DMS53 treated with DMSO at 0.1 percent for 48 hours (cell line): Measurements from ENCODE around the gene FIG4.
"Not testable (repeated sequence)": the region's sequence is repeated elsewhere in the genome, so short reads cannot be mapped to it uniquely, and the experiment has no call there.

Source experiments
- DNase-seq: peaks from one replicate; lab custom pipeline; 2025; ENCODE audit not compliant: unreplicated experiment; lab: John Stamatoyannopoulos, UW

The FIG4 gene

GRCh38 chr6:109794201-109794923 is 103.3 kb downstream of the FIG4 start:
- DNase-seq = no peak

- DNase-seq = no peak
Measured at GRCh38 chr6:109795994-109796555, 105.0 kb downstream of the FIG4 start.

DNA sequence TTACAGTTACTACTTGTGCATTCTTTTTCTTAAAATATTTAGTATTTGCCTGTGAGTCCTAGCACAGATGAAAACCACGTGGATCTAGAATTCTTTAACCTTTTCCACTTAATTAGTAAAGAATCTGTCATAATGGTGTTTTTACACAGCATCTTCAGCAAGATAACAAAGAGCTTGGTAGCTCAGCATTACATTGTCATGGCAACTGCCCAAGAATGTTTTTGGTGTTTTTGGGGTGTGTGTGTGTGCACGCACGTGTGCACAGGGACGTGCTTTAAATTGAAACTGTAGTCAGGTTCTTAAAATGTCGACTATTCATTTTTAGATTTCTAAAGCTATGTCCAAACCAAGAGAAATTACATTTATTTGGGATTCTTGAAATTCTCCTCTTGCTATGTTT is 108.0 kb downstream of the FIG4 start:
- no peak for DNase-seq

GRCh38 chr6:109799664-109800063 is 108.6 kb downstream of the FIG4 start:
- no peak for DNase-seq

DNA sequence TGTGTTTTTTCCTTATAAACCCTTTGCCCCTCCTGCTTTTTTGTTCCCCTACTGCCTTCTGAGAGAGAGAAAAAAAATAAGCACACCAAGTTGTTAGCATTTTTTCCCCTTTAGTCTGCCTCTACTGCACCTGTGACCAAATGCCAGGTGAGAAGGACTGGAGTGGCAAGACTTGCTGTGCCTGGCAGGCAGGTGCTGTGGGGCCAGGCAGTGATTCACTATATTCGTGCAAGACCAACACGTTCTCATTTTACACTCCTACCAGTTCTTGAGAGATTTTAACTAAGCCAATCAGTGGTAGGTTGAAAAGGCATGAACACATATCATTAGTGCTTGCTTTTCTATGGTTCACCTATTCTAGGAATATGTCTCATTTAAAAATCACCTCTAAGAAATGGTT is 109.7 kb downstream of the FIG4 start:
- DNase-seq = peak; percentile 43

- no peak for DNase-seq
Measured at GRCh38 chr6:109801794-109802193, 110.7 kb downstream of the FIG4 start.

DNA sequence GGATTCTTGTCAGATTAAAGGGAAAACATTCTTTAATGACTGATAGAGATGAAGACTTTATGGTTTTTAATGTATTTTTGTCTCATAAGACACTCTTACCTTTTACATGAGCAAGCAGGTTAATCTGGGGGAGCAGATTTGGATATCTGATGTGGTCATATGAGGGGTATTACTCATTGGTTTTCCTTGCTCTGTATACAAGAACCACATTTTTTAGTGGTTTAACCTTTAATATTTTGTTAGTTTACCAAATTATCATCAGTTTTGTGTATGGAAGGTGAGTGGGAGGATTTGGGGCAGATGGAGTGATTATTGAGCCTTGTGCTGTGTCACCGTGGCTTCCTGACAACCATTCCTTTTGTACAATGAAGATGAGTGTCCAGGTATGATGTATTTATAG is 112.9 kb downstream of the FIG4 start:
- no peak for DNase-seq

DNA sequence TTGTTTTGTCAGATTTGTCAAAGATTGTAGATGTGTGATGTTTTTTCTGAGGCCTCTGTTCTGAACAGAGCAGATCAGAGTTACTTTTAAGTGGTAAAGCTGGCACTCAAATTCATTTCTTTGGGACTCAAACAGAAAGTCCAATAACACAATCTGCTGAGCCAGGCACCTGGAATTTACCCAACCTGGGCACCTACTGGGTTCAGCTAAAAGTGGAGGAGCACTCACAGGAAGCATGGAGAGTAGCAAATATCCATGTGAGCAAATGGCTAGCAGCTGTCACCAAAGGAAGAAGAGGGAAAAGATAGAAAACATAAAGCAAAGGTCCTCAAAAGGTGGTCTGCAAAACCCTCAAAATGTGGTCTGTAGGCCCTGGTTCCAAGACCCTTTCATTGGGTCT is 116.8 kb downstream of the FIG4 start:
- no peak for DNase-seq

DNA sequence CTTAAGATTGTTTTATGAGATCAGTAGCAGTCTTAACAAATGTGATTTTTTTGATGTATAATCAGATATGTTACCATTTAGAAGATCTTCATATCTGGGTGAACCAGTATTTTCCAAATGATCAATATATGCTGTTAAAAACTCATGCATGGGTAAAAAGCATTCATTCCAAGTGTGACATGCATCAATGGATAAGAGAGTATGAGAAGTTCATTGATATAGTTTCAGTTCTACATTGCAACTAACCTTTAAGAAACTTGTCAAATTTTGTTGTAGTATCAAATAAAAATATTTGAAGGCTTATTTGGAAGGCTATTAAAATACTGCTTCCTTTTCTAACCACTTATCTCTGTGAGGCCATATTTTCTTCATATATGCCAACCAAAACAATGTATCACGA is 117.7 kb downstream of the FIG4 start:
- no peak for DNase-seq

DNA sequence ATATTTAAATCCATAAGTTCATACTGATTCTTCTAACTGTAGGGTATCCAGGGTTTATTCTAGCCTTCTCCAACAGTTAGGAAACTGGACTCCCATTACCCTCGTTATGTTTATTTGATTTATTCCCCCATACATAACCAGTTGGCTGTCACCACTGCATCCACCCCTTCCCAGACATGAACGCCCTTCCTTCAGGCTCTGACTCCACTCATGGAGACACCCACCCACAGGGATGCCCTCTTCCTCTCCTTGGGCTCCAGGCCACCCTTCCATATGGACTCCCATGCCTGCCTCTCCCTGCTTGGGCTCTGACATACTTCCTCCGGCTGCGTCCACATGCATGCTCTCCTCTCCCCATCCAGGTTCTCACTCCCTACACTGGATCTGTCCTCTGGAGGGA is 124.0 kb downstream of the FIG4 start:
- DNase-seq = no peak

DNA sequence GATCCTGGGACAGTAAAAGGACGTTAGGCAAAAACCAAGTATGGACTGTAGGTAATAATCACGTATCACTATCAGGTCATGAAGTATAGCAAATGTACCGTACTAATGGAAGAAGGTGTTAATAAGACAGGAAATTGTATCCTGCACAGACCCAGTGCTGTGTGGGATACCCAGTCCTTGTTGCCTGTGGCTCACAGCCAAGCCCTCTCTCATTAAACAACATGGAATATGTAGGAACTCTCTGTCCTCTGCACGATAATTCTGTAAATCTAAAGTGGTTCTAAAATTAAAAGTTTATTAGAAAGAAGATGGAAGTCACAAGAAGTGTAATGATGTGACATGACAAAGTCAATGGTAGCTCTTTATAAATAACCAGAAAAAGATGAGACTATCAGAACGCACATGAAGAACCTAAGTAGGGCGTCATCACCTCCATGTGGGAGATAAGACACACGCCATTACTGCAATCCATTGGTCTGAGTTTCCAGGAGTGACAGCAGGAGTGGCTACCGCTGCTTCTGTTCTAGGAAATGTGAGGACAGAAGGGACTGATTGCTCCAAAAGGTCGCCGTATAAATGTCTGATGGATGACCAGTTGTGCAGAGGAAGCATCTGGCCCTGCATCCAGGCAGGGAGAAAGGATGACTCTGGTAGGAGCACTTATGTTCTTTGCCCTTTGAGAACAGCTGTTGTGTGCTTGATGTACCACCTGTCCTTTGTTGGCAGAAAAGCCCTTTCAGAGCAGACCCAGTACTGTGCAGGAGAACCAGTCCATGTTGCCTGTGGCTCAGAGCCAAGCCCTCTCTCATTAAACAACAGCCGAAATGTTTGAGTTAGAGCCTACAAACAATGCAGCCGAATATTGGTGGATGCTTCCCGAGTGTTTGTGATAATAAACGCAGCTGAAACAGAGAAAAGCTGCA is 125.6 kb downstream of the FIG4 start:
- peak; percentile 88 for DNase-seq

DNA sequence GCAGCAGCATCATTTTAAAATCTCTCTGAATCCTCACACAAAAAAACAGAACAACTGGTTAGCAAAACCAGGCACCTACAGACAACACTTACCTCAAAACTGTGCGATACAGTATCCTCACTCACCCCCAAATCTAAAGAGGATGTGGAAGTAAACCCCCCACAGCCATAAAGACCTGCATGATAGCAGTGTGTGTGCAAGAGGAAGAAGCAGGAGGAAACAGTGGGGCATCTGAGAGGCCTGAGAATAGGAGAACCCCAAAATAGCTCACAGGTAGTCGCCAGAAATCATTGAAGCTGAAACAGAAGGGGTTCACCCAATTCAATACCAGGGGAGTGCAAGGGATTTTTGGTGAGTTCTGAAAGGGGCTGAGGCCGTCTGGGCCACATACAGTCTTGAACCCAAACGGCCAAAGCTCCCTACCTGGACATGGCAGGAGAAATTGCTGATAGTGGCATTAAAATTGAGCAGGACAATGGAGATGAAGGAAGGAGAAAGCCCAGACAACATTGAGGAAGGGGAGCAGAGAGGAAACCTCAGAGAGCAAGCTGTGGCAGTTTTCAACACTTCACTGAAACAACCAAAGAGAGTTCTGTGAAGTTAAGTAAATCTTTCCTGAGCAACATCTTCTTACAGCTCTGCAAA is 129.7 kb downstream of the FIG4 start:
- DNase-seq = no peak

GRCh38 chr6:109821428-109821827 is 130.3 kb downstream of the FIG4 start:
- DNase-seq = no peak

DNA sequence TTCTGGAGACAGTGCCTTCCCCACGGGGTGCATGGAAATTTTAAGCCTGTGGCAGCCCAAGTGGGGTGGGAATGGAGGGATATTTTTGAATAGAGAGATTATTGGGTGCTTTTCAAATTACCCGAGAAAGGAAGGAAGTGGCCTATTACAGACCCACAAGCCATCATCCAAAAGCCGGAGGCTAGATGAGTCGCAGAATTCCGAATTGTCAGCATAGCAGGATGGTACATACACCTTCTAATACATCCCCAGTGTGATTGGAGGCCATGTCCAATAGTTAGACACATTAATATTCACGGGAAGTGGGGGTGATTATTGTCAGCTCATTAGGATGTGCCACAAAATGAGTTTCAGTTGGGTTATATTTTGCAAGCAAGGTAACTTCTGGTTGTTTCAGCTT is 133.0 kb downstream of the FIG4 start:
- DNase-seq = no peak

DNA sequence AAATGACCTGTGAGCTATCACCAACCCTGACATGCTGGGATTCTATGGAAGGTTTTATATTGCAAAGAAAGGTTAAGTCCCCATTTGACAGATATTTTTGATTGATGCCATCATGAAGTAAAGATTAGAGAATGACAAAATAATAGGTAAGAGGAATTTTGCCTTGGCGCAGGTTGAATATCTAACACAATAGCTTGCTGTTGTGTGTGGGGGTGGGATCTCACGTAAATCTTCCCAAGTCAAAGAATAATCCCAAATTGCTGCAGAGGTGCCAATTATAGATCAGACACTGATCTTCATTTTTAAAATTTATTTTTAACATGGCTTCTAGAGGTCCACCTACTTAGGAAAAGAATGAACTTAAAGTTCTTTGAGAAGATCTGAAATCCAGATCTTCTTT is 135.5 kb downstream of the FIG4 start:
- DNase-seq = no peak

- not testable (repeated sequence) for DNase-seq
Measured at GRCh38 chr6:109831352-109831751, 140.3 kb downstream of the FIG4 start.

DNA sequence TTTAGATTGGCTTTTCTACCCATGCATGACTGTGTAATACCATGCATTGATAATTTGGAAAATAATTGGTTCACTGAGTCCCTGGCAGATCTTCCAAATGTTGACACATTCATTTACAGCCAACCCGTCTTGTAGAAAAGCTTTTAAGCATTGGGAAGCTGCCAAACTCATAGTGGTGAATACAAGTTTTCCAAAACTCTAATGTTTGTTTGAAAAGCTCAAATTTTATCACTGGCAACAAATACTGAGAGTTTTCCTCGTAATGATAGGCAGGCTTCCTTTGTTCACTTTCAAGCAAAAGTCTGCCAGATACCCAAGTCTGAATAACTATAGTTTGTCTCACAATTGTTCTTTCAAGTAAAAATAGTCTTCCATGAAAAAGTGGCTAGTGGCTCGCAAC is 143.0 kb downstream of the FIG4 start:
- no peak for DNase-seq

DNA sequence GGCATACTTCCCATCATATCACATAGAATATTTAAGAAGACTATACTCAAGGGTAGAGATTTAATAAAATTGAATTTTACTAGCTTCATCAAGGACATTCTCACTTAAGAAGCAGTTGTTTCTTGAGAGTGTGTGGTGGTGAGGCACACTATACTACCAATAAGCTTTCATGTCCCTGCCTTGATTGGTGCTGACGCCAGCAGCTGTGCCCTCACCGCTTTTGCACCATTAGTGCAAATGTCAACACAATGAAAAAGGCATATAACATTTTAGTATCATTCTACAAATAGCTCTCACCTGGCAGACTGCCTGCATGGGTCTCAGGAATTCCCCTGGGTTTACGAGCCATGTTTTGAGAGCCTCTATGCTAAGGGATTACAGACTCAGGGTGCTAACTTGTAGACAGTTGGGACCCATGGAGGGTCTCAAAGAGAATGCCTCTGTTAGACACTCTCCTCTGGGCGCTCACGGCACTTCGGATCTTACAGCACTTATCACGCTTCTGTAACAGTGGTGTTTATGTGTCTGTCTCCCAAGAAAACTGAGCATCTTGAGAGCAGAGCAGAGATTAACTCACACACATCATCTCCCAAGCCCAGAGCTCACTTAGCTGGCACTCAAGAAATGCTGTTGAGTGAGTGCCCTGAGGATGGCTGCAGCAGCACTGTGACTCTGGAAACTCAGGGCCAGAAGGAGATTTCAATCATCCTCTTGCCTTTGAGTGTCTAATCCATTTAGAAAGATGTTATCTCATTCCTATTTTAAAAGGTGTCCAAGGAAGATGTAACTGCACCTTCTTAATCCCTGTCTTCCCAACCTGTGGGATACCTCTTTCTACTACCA is 143.7 kb downstream of the FIG4 start:
- no peak for DNase-seq

DNA sequence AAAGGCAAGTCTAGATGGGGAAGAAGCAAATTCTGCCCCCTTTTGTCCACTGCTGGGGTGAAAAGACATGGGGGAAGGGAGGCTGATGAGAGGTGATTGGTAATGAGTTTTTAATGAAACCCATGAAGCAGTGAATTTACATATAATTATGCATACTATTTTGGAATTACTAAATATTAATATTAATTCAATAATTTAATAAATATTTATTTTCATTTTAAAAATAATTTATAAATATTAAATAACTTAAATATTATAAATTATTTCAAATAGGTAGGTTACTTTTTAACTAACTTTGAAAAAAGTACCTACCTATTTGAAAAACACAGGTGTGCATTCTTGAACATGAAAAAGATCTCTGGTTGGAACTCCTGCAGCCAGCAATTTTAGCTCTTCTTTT is 148.9 kb downstream of the FIG4 start:
- DNase-seq = no peak

- DNase-seq = no peak
Measured at GRCh38 chr6:109840796-109841195, 149.7 kb downstream of the FIG4 start.

DNA sequence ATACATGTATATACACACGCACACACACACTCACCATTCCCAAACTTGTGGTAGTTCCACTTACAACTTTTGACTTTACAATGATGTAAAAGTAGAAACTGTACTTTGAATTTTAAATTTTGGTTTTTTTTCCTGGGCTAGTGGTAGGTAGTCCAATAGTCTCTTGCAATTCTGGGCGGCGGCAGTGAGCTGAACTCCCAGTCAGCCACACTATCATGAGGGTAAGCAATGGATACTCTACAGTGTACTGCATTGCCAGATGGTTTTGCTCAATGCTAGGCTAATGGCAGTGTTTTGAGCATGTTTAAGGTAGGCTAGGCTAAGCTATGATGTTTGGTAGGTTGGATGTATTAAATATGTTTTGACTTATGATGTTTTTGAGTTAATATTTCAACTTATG is 150.8 kb downstream of the FIG4 start:
- no peak for DNase-seq
